Neural cell (in vitro differentiated cells): Measurements from ENCODE around the gene RBM11. TPM values are rescaled to one million over a fixed set of nuclear protein-coding genes. Genes with fewer than 3 reads are reported as not detected.

Experiments
- H2AFZ ChIP-seq: fragments of 200-600, 300-800 bp; sonication (generic), shearing (Covaris generic); 2 replicates; pipeline ENCODE4 v1.6.0; 2014; ENCODE audit warnings: low read depth, mild to moderate bottlenecking, antibody characterized with exemption, low read length, moderate library complexity
- H3F3A ChIP-seq: fragments of 200-600 bp; shearing (Covaris generic); 2 replicates; pipeline ENCODE4 v1.6.1; 2016; ENCODE audit warnings: mild to moderate bottlenecking, moderate library complexity, mixed read lengths, antibody characterized with exemption, low read length; ENCODE audit not compliant: insufficient read depth, poor library complexity, severe bottlenecking
- H3K27ac ChIP-seq: fragments of 200-600, 300-800 bp; sonication (generic), shearing (Covaris generic); 2 replicates; pipeline ENCODE4 v1.5.1; 2014; ENCODE audit warnings: mild to moderate bottlenecking, low read length, moderate library complexity
- H3K27me3 ChIP-seq: fragments of 300-800, 200-600 bp; sonication (generic), shearing (Covaris generic); 2 replicates; pipeline ENCODE4 v1.6.0; 2014; ENCODE audit warnings: mild to moderate bottlenecking, low read depth, low read length, moderate library complexity; ENCODE audit not compliant: insufficient read depth
- H3K36me3 ChIP-seq: fragments of 300-800, 200-600 bp; sonication (generic), shearing (Covaris generic); 2 replicates; pipeline ENCODE4 v1.5.1; 2014; ENCODE audit warnings: mild to moderate bottlenecking, antibody characterized with exemption, low read length, moderate library complexity; ENCODE audit not compliant: insufficient read depth
- H3K4me2 ChIP-seq: fragments of 300-800, 200-600 bp; sonication (generic), shearing (Covaris generic); 2 replicates; pipeline ENCODE4 v1.6.0; 2014; ENCODE audit warnings: mild to moderate bottlenecking, low read length
- H3K4me3 ChIP-seq: fragments of 300-800, 200-600 bp; sonication (generic), shearing (Covaris generic); 2 replicates; pipeline ENCODE4 v1.5.1; 2014; ENCODE audit warnings: mild to moderate bottlenecking, low read length, moderate library complexity
- H3K79me2 ChIP-seq: fragments of 200-600 bp; shearing (Covaris generic); replicated peaks from 2 replicates; pipeline ENCODE4 v1.6.0; 2014; ENCODE audit warnings: mild to moderate bottlenecking, low read length, moderate library complexity; ENCODE audit not compliant: insufficient read depth
- H3K9ac ChIP-seq: fragments of 300-800, 200-600 bp; sonication (generic), shearing (Covaris generic); 2 replicates; pipeline ENCODE4 v1.6.1; 2016; ENCODE audit warnings: mild to moderate bottlenecking, low read length, mixed read lengths
- H3K9me2 ChIP-seq: fragments of 200-600 bp; shearing (Covaris generic); 2 replicates; pipeline ENCODE4 v1.6.1; 2016; ENCODE audit warnings: mild to moderate bottlenecking, low read length, mixed read lengths; ENCODE audit not compliant: insufficient read depth
- H3K9me3 ChIP-seq: fragments of 200-600, 300-800 bp; sonication (generic), shearing (Covaris generic); 2 replicates; pipeline ENCODE4 v1.6.1; 2016; ENCODE audit warnings: mild to moderate bottlenecking, mixed run types, low read length, moderate library complexity, mixed read lengths
- H4K20me1 ChIP-seq: fragments of 200-600 bp; shearing (Covaris generic); 2 replicates; pipeline ENCODE4 v1.6.1; 2016; ENCODE audit warnings: mild to moderate bottlenecking, mixed run types; ENCODE audit not compliant: insufficient read depth
- EP300 ChIP-seq: fragments of 450-650 bp; conservative IDR thresholded peaks from 2 replicates; pipeline ENCODE4 v1.6.1; 2014; ENCODE audit warnings: antibody characterized with exemption, mild to moderate bottlenecking, moderate library complexity; ENCODE audit not compliant: poor library complexity, severe bottlenecking
- EZH2 ChIP-seq: fragments of 200-600, 300-800 bp; shearing (Covaris generic), sonication (generic); IDR thresholded peaks from 2 replicates; pipeline ENCODE4 v1.6.1; 2014; ENCODE audit warnings: antibody characterized with exemption, low read length, borderline replicate concordance, mild to moderate bottlenecking; ENCODE audit not compliant: insufficient read depth, poor library complexity, severe bottlenecking
- MXI1 ChIP-seq: fragments of 450-650 bp; conservative IDR thresholded peaks from 2 replicates; pipeline ENCODE4 v1.6.1; 2014; ENCODE audit warnings: antibody characterized with exemption, mild to moderate bottlenecking; ENCODE audit not compliant: poor library complexity, severe bottlenecking
- POLR2AphosphoS5 ChIP-seq: IDR thresholded peaks from 2 replicates; pipeline ENCODE4 v1.6.1; 2012
- RAD21 ChIP-seq: fragments of 450-650 bp; conservative IDR thresholded peaks from 2 replicates; pipeline ENCODE4 v1.6.1; 2014; ENCODE audit warnings: antibody characterized with exemption, mild to moderate bottlenecking, moderate library complexity
- SMC3 ChIP-seq: fragments of 450-650 bp; conservative IDR thresholded peaks from 2 replicates; pipeline ENCODE4 v1.6.1; 2014; ENCODE audit warnings: antibody characterized with exemption, mild to moderate bottlenecking, moderate library complexity; ENCODE audit not compliant: poor library complexity
- TAF1 ChIP-seq: IDR thresholded peaks from 2 replicates; pipeline ENCODE4 v1.6.1; 2012; ENCODE audit warnings: low read depth
- polyA plus RNA-seq: library from polyadenylated mRNA; depleted of rRNA; stranded (reverse); fragments of >200 nt; gene quantifications from 2 replicates; pipeline ENCODE4 v1.2.3, GENCODE V29; 2014
- TF ChIP-seq, protein P1 (sequence below): fragments of 450-650 bp; IDR thresholded peaks from 2 replicates; pipeline ENCODE4 v1.5.1; 2014; ENCODE audit warnings: antibody characterized with exemption, mild to moderate bottlenecking, moderate library complexity; ENCODE audit not compliant: poor library complexity, severe bottlenecking
- TF ChIP-seq, protein P2 (sequence below): IDR thresholded peaks from 2 replicates; pipeline ENCODE4 v1.6.1; 2012; ENCODE audit warnings: borderline replicate concordance

Gene RBM11
- polyA plus RNA-seq, 1 donor from 2014 or later, result 17.1 TPM

DNA sequence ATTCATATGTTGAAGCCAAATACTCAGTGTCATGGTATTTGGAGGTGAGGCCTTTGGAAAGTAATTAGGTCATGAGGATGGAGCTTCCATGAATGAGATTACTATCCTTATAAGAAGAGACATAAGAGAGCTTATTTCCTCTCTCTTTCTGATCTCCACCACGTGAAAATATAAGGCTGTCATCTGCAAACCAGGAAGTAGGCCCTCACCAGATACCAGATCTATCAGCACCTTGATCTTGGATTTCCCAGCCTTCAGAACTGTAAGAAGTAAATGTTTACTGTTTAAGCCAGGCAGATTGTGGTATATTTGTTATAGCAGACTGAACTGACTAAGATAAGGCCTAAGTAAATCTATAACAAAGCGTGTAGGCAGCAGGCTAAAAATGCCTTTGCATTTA, 25.3 kb downstream of the RBM11 start:
- H3K9me2 ChIP-seq, result no peaks in the 10 kb centered on the region
- no peaks in the 10 kb centered on the region for H3K36me3 ChIP-seq
- no peaks in the 10 kb centered on the region for H3K27me3 ChIP-seq
- H4K20me1 ChIP-seq, result no peaks in the 10 kb centered on the region
- no peak overlapping the region for H3K27ac ChIP-seq
- TF ChIP-seq MXI1, result no peak
- no peak for TF ChIP-seq TAF1
- no peak for TF ChIP-seq POLR2AphosphoS5
- TF ChIP-seq EZH2, result no peak
- TF ChIP-seq, protein P1, sequence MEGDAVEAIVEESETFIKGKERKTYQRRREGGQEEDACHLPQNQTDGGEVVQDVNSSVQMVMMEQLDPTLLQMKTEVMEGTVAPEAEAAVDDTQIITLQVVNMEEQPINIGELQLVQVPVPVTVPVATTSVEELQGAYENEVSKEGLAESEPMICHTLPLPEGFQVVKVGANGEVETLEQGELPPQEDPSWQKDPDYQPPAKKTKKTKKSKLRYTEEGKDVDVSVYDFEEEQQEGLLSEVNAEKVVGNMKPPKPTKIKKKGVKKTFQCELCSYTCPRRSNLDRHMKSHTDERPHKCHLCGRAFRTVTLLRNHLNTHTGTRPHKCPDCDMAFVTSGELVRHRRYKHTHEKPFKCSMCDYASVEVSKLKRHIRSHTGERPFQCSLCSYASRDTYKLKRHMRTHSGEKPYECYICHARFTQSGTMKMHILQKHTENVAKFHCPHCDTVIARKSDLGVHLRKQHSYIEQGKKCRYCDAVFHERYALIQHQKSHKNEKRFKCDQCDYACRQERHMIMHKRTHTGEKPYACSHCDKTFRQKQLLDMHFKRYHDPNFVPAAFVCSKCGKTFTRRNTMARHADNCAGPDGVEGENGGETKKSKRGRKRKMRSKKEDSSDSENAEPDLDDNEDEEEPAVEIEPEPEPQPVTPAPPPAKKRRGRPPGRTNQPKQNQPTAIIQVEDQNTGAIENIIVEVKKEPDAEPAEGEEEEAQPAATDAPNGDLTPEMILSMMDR, result no peak
- TF ChIP-seq RAD21, result no peak
- TF ChIP-seq EP300, result no peak
- no peak for TF ChIP-seq SMC3
- TF ChIP-seq, protein P2, sequence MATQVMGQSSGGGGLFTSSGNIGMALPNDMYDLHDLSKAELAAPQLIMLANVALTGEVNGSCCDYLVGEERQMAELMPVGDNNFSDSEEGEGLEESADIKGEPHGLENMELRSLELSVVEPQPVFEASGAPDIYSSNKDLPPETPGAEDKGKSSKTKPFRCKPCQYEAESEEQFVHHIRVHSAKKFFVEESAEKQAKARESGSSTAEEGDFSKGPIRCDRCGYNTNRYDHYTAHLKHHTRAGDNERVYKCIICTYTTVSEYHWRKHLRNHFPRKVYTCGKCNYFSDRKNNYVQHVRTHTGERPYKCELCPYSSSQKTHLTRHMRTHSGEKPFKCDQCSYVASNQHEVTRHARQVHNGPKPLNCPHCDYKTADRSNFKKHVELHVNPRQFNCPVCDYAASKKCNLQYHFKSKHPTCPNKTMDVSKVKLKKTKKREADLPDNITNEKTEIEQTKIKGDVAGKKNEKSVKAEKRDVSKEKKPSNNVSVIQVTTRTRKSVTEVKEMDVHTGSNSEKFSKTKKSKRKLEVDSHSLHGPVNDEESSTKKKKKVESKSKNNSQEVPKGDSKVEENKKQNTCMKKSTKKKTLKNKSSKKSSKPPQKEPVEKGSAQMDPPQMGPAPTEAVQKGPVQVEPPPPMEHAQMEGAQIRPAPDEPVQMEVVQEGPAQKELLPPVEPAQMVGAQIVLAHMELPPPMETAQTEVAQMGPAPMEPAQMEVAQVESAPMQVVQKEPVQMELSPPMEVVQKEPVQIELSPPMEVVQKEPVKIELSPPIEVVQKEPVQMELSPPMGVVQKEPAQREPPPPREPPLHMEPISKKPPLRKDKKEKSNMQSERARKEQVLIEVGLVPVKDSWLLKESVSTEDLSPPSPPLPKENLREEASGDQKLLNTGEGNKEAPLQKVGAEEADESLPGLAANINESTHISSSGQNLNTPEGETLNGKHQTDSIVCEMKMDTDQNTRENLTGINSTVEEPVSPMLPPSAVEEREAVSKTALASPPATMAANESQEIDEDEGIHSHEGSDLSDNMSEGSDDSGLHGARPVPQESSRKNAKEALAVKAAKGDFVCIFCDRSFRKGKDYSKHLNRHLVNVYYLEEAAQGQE, result no peak
- H3F3A ChIP-seq, result no peaks in the 10 kb centered on the region
- no peak overlapping the region for H2AFZ ChIP-seq
- H3K4me2 ChIP-seq, result no peak overlapping the region
- H3K9me3 ChIP-seq, result no peaks in the 10 kb centered on the region
- H3K4me3 ChIP-seq, result no peak overlapping the region
- H3K79me2 ChIP-seq, result no peaks in the 10 kb centered on the region
- H3K9ac ChIP-seq, result no peak overlapping the region

- H3K79me2 ChIP-seq, result no peaks in the 10 kb centered on the region
- TF ChIP-seq, protein P2, result no peak
- no peak for TF ChIP-seq EZH2
- no peak for TF ChIP-seq MXI1
- no peak for TF ChIP-seq RAD21
- TF ChIP-seq POLR2AphosphoS5, result no peak
- no peak for TF ChIP-seq EP300
- no peak for TF ChIP-seq SMC3
- TF ChIP-seq TAF1, result no peak
- H3K4me2 ChIP-seq, result no peak overlapping the region
- no peaks in the 10 kb centered on the region for H3K9me2 ChIP-seq
- no peaks in the 10 kb centered on the region for H3K27me3 ChIP-seq
- H3K36me3 ChIP-seq, result no peaks in the 10 kb centered on the region
- H4K20me1 ChIP-seq, result no peaks in the 10 kb centered on the region
- no peak overlapping the region for H2AFZ ChIP-seq
- H3K9ac ChIP-seq, result no peak overlapping the region
- no peaks in the 10 kb centered on the region for H3K9me3 ChIP-seq
- H3K27ac ChIP-seq, result no peak overlapping the region
- no peaks in the 10 kb centered on the region for H3F3A ChIP-seq
- no peak overlapping the region for H3K4me3 ChIP-seq
Measured at GRCh38 chr21:14243461-14243860, 27.5 kb downstream of the RBM11 start.
